Liver (tissue), 9 donors: Measurements from ENCODE around the gene SPTLC3. TPM values are rescaled to one million over a fixed set of nuclear protein-coding genes. Genes with fewer than 3 reads are reported as not detected.

Experiments used
- DNase-seq: peaks from one replicate; pipeline ENCODE4 v3.0.0-alpha.2; 2017; ENCODE audit warnings: low spot score
- H3K27ac ChIP-seq, 2 donors: one replicate each; pipeline ENCODE4 v1.7.0; 2013; ENCODE audit warnings: inconsistent platforms in 2 of 2, low read length in 2 of 2, control low read depth in 1 of 2, low read depth in 1 of 2, mild to moderate bottlenecking in 1 of 2
- H3K27me3 ChIP-seq, 4 donors: one replicate each; pipeline versions ENCODE4 v1.6.1 to v1.7.0; 2013; ENCODE audit warnings: low read length in 3 of 4, inconsistent platforms in 1 of 4, mild to moderate bottlenecking in 1 of 4, moderate library complexity in 1 of 4; ENCODE audit not compliant: control insufficient read depth in 4 of 4, insufficient read depth in 4 of 4
- H3K36me3 ChIP-seq, 4 donors: one replicate each; pipeline versions ENCODE4 v1.6.1 to v1.7.0; 2013; ENCODE audit warnings: low read length in 3 of 4, mild to moderate bottlenecking in 3 of 4, low read depth in 1 of 4, moderate library complexity in 1 of 4; ENCODE audit not compliant: control insufficient read depth in 4 of 4, insufficient read depth in 3 of 4
- H3K4me1 ChIP-seq, 4 donors: one replicate each; pipeline versions ENCODE4 v1.6.1 to v1.7.0; 2013; ENCODE audit warnings: low read length in 3 of 4, mild to moderate bottlenecking in 3 of 4, moderate library complexity in 1 of 4; ENCODE audit not compliant: control insufficient read depth in 4 of 4, insufficient read depth in 4 of 4
- H3K4me3 ChIP-seq, 3 donors: one replicate each; pipeline versions ENCODE4 v1.6.1 to v1.7.0; 2013; ENCODE audit warnings: low read length in 3 of 3, control low read depth in 1 of 3, low read depth in 1 of 3, mild to moderate bottlenecking in 1 of 3
- H3K9ac ChIP-seq, 2 donors: one replicate each; pipeline ENCODE4 v1.7.0; 2013; ENCODE audit warnings: low read length in 2 of 2, mild to moderate bottlenecking in 2 of 2, moderate library complexity in 2 of 2, control low read depth in 1 of 2, low read depth in 1 of 2
- H3K9me3 ChIP-seq, 4 donors: one replicate each; pipeline versions ENCODE4 v1.6.1 to v1.7.0; 2013; ENCODE audit warnings: low read length in 3 of 4; ENCODE audit not compliant: control insufficient read depth in 4 of 4
- ATF3 ChIP-seq: IDR thresholded peaks from 2 replicates; pipeline ENCODE4 v1.6.1; 2016; ENCODE audit warnings: antibody characterized with exemption
- CTCF ChIP-seq: fragments of 150-350 bp; IDR thresholded peaks from 2 replicates; pipeline ENCODE4 v1.5.1; 2017; ENCODE audit warnings: improper control_type of control experiment, low read depth, low read length; ENCODE audit not compliant: missing input control
- EGR1 ChIP-seq, 2 donors: IDR thresholded peaks; 2 replicates each; pipeline ENCODE4 v1.6.1; 2016 to 2018; ENCODE audit warnings: antibody characterized with exemption in 2 of 2, low read depth in 2 of 2
- FOXA1 ChIP-seq: IDR thresholded peaks from 2 replicates; pipeline ENCODE4 v1.6.1; 2016; ENCODE audit warnings: antibody characterized with exemption
- FOXA2 ChIP-seq: IDR thresholded peaks from 2 replicates; pipeline ENCODE4 v1.6.1; 2016; ENCODE audit warnings: antibody characterized with exemption
- GABPA ChIP-seq, 2 donors: IDR thresholded peaks in 1 of 2; conservative IDR thresholded peaks in 1 of 2; 2 replicates each; pipeline ENCODE4 v1.6.1; 2016; ENCODE audit warnings: antibody characterized with exemption in 2 of 2, mild to moderate bottlenecking in 1 of 2, moderate library complexity in 1 of 2
- HNF4A ChIP-seq, 2 donors: conservative IDR thresholded peaks; 2 replicates each; pipeline ENCODE4 v1.6.1; 2016; ENCODE audit warnings: antibody characterized with exemption in 2 of 2, mild to moderate bottlenecking in 2 of 2
- HNF4G ChIP-seq: IDR thresholded peaks from 2 replicates; pipeline ENCODE4 v1.6.1; 2016; ENCODE audit warnings: antibody characterized with exemption
- JUND ChIP-seq, 2 donors: IDR thresholded peaks; 2 replicates each; pipeline ENCODE4 v1.6.1; 2016; ENCODE audit warnings: antibody characterized with exemption in 2 of 2
- MAX ChIP-seq: IDR thresholded peaks from 2 replicates; pipeline ENCODE4 v1.6.1; 2016; ENCODE audit warnings: antibody characterized with exemption
- NR2F2 ChIP-seq: IDR thresholded peaks from 2 replicates; pipeline ENCODE4 v1.6.1; 2016; ENCODE audit warnings: antibody characterized with exemption
- RAD21 ChIP-seq, 2 donors: IDR thresholded peaks; 2 replicates each; pipeline ENCODE4 v1.6.1; 2016; ENCODE audit warnings: antibody characterized with exemption in 2 of 2, mild to moderate bottlenecking in 2 of 2
- RXRA ChIP-seq, 2 donors: IDR thresholded peaks; 2 replicates each; pipeline ENCODE4 v1.6.1; 2017 to 2018; ENCODE audit warnings: antibody characterized with exemption in 2 of 2, mild to moderate bottlenecking in 1 of 2
- SP1 ChIP-seq: IDR thresholded peaks from 2 replicates; pipeline ENCODE4 v1.6.1; 2018; ENCODE audit warnings: antibody characterized with exemption, mild to moderate bottlenecking
- TAF1 ChIP-seq: conservative IDR thresholded peaks from 2 replicates; pipeline ENCODE4 v1.6.1; 2016; ENCODE audit warnings: antibody characterized with exemption, mild to moderate bottlenecking
- YY1 ChIP-seq: IDR thresholded peaks from 2 replicates; pipeline ENCODE4 v1.6.1; 2016; ENCODE audit warnings: antibody characterized with exemption, mild to moderate bottlenecking
- ZBTB33 ChIP-seq: IDR thresholded peaks from 2 replicates; pipeline ENCODE4 v1.6.1; 2016; ENCODE audit warnings: antibody characterized with exemption
- WGBS: extraction: QIAGEN DNeasy Blood & Tissue Kit; methylation state at CpG from one replicate; pipeline ENCODE4 v1.1.7; 2013; 5-methylcytosine and 5-hydroxymethylcytosine counted together
- polyA plus RNA-seq, 2 donors: library from polyadenylated mRNA; stranded (reverse) in 1 of 2; unstranded in 1 of 2; fragments of 200-250 nt in 1 of 2; fragments of >200 nt in 1 of 2; fragmentation: Nextera tagmentation in 1 of 2; extraction: Ambion mirVana in 1 of 2; gene quantifications; one replicate each; pipeline versions ENCODE4 v1.2.1 to v1.2.3, GENCODE V29; 2013 to 2015
- total RNA-seq, 2 donors: library from RNA; depleted of rRNA; stranded (reverse); fragments of >200 nt; gene quantifications; one replicate each; pipeline ENCODE4 v1.2.3, GENCODE V29; 2014
- TF ChIP-seq, protein P1 (sequence below): IDR thresholded peaks from 2 replicates; pipeline ENCODE4 v1.6.1; 2016; ENCODE audit warnings: antibody characterized with exemption, mild to moderate bottlenecking
- donor health status: healthy.
- donor health status: healthy.
- donor health status: healthy.
- donor health status: healthy.
- donor health status: healthy.

SPTLC3 gene
- total and polyA plus RNA-seq, 4 donors = 4.2 to 40.9 (median 20.4) TPM

GRCh38 chr20:13140775-13141174, 132.0 kb downstream of the SPTLC3 start:
- Histone ChIP-seq H3K4me3 (no peak overlapping the region), H3K9ac (no peak overlapping the region), H3K36me3 (peaks cover 0 to 3% (median 0%) of the 10 kb centered on the region in 4 donors), H3K9me3 (no peaks in the 10 kb centered on the region), H3K27ac (no peak overlapping the region), H3K27me3 (no peaks in the 10 kb centered on the region), H3K4me1 (peaks cover 0 to 5% (median 1%) of the 10 kb centered on the region in 4 donors)
- WGBS = 43% methylated on average over 1 of the region's 1 CpG
- no peak for TF ChIP-seq HNF4G
- TF ChIP-seq RAD21 (IDR thresholded peaks at IDR 0.05) = no peak
- TF ChIP-seq HNF4A (conservative IDR thresholded peaks at IDR 0.05) = peak; percentile 24 to 38
- no peak for DNase-seq

- WGBS = 83% methylated on average over 3 of the region's 3 CpGs
- peaks cover 0 to 3% (median 0%) of the 10 kb centered on the region in 4 donors for H3K36me3 ChIP-seq
- H3K4me3 ChIP-seq = no peak overlapping the region
- H3K27me3 ChIP-seq = no peaks in the 10 kb centered on the region
- peaks cover 0 to 6% (median 2%) of the 10 kb centered on the region in 4 donors for H3K4me1 ChIP-seq
- no peak overlapping the region for H3K27ac ChIP-seq
- TF ChIP-seq SP1 = no peak
- TF ChIP-seq FOXA2 = no peak
- no peak for TF ChIP-seq NR2F2
- no peak for TF ChIP-seq YY1
- TF ChIP-seq HNF4G = no peak
- TF ChIP-seq GABPA (IDR thresholded peaks at IDR 0.05 in 1 of 2, conservative IDR thresholded peaks at IDR 0.05 in 1 of 2) = no peak
- TF ChIP-seq MAX = no peak
- no peak for TF ChIP-seq RAD21 (IDR thresholded peaks at IDR 0.05)
- TF ChIP-seq HNF4A (conservative IDR thresholded peaks at IDR 0.05) = no peak
- TF ChIP-seq ATF3 = no peak
- TF ChIP-seq JUND (IDR thresholded peaks at IDR 0.05) = no peak
- TF ChIP-seq ZBTB33 = no peak
- TF ChIP-seq TAF1 = no peak
- no peak for TF ChIP-seq EGR1 (IDR thresholded peaks at IDR 0.05; ENCODE audit: low read depth in 2 of 2)
- TF ChIP-seq RXRA (IDR thresholded peaks at IDR 0.05) = no peak
- TF ChIP-seq, protein P1, sequence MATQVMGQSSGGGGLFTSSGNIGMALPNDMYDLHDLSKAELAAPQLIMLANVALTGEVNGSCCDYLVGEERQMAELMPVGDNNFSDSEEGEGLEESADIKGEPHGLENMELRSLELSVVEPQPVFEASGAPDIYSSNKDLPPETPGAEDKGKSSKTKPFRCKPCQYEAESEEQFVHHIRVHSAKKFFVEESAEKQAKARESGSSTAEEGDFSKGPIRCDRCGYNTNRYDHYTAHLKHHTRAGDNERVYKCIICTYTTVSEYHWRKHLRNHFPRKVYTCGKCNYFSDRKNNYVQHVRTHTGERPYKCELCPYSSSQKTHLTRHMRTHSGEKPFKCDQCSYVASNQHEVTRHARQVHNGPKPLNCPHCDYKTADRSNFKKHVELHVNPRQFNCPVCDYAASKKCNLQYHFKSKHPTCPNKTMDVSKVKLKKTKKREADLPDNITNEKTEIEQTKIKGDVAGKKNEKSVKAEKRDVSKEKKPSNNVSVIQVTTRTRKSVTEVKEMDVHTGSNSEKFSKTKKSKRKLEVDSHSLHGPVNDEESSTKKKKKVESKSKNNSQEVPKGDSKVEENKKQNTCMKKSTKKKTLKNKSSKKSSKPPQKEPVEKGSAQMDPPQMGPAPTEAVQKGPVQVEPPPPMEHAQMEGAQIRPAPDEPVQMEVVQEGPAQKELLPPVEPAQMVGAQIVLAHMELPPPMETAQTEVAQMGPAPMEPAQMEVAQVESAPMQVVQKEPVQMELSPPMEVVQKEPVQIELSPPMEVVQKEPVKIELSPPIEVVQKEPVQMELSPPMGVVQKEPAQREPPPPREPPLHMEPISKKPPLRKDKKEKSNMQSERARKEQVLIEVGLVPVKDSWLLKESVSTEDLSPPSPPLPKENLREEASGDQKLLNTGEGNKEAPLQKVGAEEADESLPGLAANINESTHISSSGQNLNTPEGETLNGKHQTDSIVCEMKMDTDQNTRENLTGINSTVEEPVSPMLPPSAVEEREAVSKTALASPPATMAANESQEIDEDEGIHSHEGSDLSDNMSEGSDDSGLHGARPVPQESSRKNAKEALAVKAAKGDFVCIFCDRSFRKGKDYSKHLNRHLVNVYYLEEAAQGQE = no peak
- no peak for TF ChIP-seq FOXA1
- no peak for TF ChIP-seq CTCF
- H3K9me3 ChIP-seq = no peaks in the 10 kb centered on the region
- DNase-seq = no peak
- H3K9ac ChIP-seq = no peak overlapping the region
These were observed 132.8 kb downstream of the SPTLC3 start for GRCh38 chr20:13141546-13141945.
